HCT116 (cell line): ENCODE results near the gene CCR5AS.

Source experiments
- ATAC-seq: fragments of 200-7000 bp; cut with Tn5 transposase; 2 replicates; pipeline ENCODE4 v1.9.1; 2020; ENCODE audit warnings: mild to moderate bottlenecking, moderate library complexity
- BruUV-seq: library from RNA; stranded (reverse); fragments of 400-500 nt; replicated peaks from 2 replicates; lab custom pipeline; 2021; lab: Mats Ljungman, UMichigan
- CTCF ChIA-PET: fragments of 300-600 bp; sonication (Branson Sonifier 250); formaldehyde crosslinking; loops from one replicate; lab custom pipeline; 2021; ENCODE audit warnings: antibody characterized with exemption; lab: Charles Lee
- POLR2A ChIA-PET: fragments of 300-600, 350-600 bp; sonication (Branson Sonifier 250); formaldehyde crosslinking; loops from one replicate; lab custom pipeline; 2021; ENCODE audit warnings: antibody characterized with exemption; lab: Charles Lee
- RAD21 ChIA-PET, 2 experiments: fragments of 300-600 bp; sonication (Branson Sonifier 250); formaldehyde crosslinking; loops; one replicate each; lab custom pipeline; 2023; ENCODE audit warnings: low total read pairs in 2 of 2; ENCODE audit not compliant: uncharacterized antibody in 2 of 2, unreplicated experiment in 2 of 2, low non-redundant PET in 1 of 2; lab: Charles Lee
- DNase-seq: peaks from one replicate; pipeline ENCODE4 v3.0.0-alpha.2; 2010; ENCODE audit warnings: low read depth, low spot score
- H2AFZ ChIP-seq: fragments of 200-600 bp; shearing (Covaris generic), sonication (generic); 2 replicates; pipeline ENCODE4 v1.6.1; 2017; ENCODE audit warnings: low read depth, mixed run types, mixed read lengths, antibody characterized with exemption, low read length; ENCODE audit not compliant: poor library complexity, severe bottlenecking
- H3K27ac ChIP-seq: 2 replicates; pipeline ENCODE4 v1.5.1; 2012; ENCODE audit warnings: low read depth, low read length
- H3K27me3 ChIP-seq: fragments of 200-600 bp; sonication (generic); 2 replicates; pipeline ENCODE4 v1.6.1; 2016; ENCODE audit warnings: mixed run types, low read length, mixed read lengths; ENCODE audit not compliant: insufficient read depth
- H3K36me3 ChIP-seq, 2 experiments: fragments of 200-500 bp in 1 of 2; fragments of 200-600 bp in 1 of 2; sonication (Bioruptor generic) in 1 of 2; sonication (generic) in 1 of 2; 2 replicates each; pipeline versions ENCODE4 v1.5.1 to v1.6.1; 2014 to 2016; ENCODE audit warnings: low read length in 2 of 2, inconsistent platforms in 1 of 2, mixed read lengths in 1 of 2, mixed run types in 1 of 2; ENCODE audit not compliant: insufficient read depth in 2 of 2, control insufficient read depth in 1 of 2
- H3K4me1 ChIP-seq, 2 experiments: fragments of 200-600 bp in 1 of 2; sonication (generic) in 1 of 2; 2 replicates each; pipeline versions ENCODE4 v1.5.1 to v1.6.1; 2012 to 2017; ENCODE audit warnings: low read length in 2 of 2, inconsistent platforms in 1 of 2, mild to moderate bottlenecking in 1 of 2, mixed read lengths in 1 of 2, mixed run types in 1 of 2, moderate library complexity in 1 of 2; ENCODE audit not compliant: insufficient read depth in 2 of 2, control insufficient read depth in 1 of 2
- H3K4me2 ChIP-seq: fragments of 200-600 bp; sonication (generic); 2 replicates; pipeline ENCODE4 v1.6.1; 2017; ENCODE audit warnings: mixed run types, low read length, mixed read lengths
- H3K4me3 ChIP-seq, 2 experiments: fragments of 200-600 bp in 1 of 2; sonication (generic) in 1 of 2; replicated peaks in 1 of 2; 2 replicates each; pipeline ENCODE4 v1.5.1; 2011 to 2016; ENCODE audit warnings: low read length in 2 of 2, control low read depth in 1 of 2, low read depth in 1 of 2, mild to moderate bottlenecking in 1 of 2, mixed read lengths in 1 of 2, mixed run types in 1 of 2
- H3K79me2 ChIP-seq: fragments of 200-600 bp; sonication (generic); 2 replicates; pipeline ENCODE4 v1.6.1; 2017; ENCODE audit warnings: mild to moderate bottlenecking, mixed run types, low read length, moderate library complexity, mixed read lengths; ENCODE audit not compliant: insufficient read depth
- H3K9ac ChIP-seq: fragments of 200-600 bp; sonication (generic); 2 replicates; pipeline ENCODE4 v1.6.1; 2016; ENCODE audit warnings: low read length, mixed read lengths
- H3K9me2 ChIP-seq: fragments of 200-600 bp; sonication (generic), shearing (Covaris generic); 2 replicates; pipeline ENCODE4 v1.6.1; 2017; ENCODE audit warnings: mixed run types, mild to moderate bottlenecking, moderate library complexity; ENCODE audit not compliant: insufficient read depth
- H3K9me3 ChIP-seq, 2 experiments: fragments of 200-500 bp in 1 of 2; fragments of 200-600 bp in 1 of 2; sonication (Bioruptor generic) in 1 of 2; sonication (generic) in 1 of 2; 2 replicates each; pipeline ENCODE4 v1.6.1; 2014 to 2017; ENCODE audit warnings: low read length in 2 of 2, mixed read lengths in 2 of 2, inconsistent platforms in 1 of 2, low read depth in 1 of 2, mild to moderate bottlenecking in 1 of 2, mixed run types in 1 of 2, moderate library complexity in 1 of 2; ENCODE audit not compliant: control insufficient read depth in 1 of 2, insufficient read depth in 1 of 2
- H4K20me1 ChIP-seq: fragments of 200-600 bp; sonication (generic), shearing (Covaris generic); 2 replicates; pipeline ENCODE4 v1.6.1; 2017; ENCODE audit warnings: mixed run types, mild to moderate bottlenecking, moderate library complexity; ENCODE audit not compliant: insufficient read depth
- CBX3 ChIP-seq: IDR thresholded peaks from 2 replicates; pipeline ENCODE4 v1.6.1; 2012; ENCODE audit warnings: low read depth
- CEBPB ChIP-seq: IDR thresholded peaks from 2 replicates; pipeline ENCODE4 v1.6.1; 2012; ENCODE audit warnings: low read depth
- CTCF ChIP-seq, 3 experiments: fragments of 200-600 bp in 1 of 3; sonication (generic) in 1 of 3; IDR thresholded peaks in 2 of 3; conservative IDR thresholded peaks in 1 of 3; 2 replicates each; pipeline ENCODE4 v1.5.1; 2012 to 2017; ENCODE audit warnings: low read depth in 2 of 3, low read length in 2 of 3, antibody characterized with exemption in 1 of 3, borderline replicate concordance in 1 of 3, control low read depth in 1 of 3, mild to moderate bottlenecking in 1 of 3, mixed read lengths in 1 of 3, mixed run types in 1 of 3, moderate library complexity in 1 of 3; ENCODE audit not compliant: insufficient read depth in 1 of 3
- EGR1 ChIP-seq: IDR thresholded peaks from 2 replicates; pipeline ENCODE4 v1.6.1; 2012; ENCODE audit warnings: low read depth
- EZH2 ChIP-seq: fragments of 200-600 bp; sonication (generic); IDR thresholded peaks from 2 replicates; pipeline ENCODE4 v1.6.1; 2017; ENCODE audit warnings: antibody characterized with exemption, mixed run types
- EZH2phosphoT487 ChIP-seq: fragments of 200-600 bp; IDR thresholded peaks from 2 replicates; pipeline ENCODE4 v1.6.1; 2018; ENCODE audit warnings: antibody characterized with exemption, borderline replicate concordance
- FOSL1 ChIP-seq: IDR thresholded peaks from 2 replicates; pipeline ENCODE4 v1.6.1; 2012; ENCODE audit warnings: low read depth
- JUND ChIP-seq: IDR thresholded peaks from 2 replicates; pipeline ENCODE4 v1.6.1; 2012
- MAX ChIP-seq: IDR thresholded peaks from 2 replicates; pipeline ENCODE4 v1.6.1; 2012
- POLR2A ChIP-seq: IDR thresholded peaks from 2 replicates; pipeline ENCODE4 v1.7.0; 2011; ENCODE audit warnings: borderline replicate concordance; ENCODE audit not compliant: insufficient read depth, insufficient read length; ENCODE audit errors: extremely low read depth
- POLR2AphosphoS5 ChIP-seq: IDR thresholded peaks from 2 replicates; pipeline ENCODE4 v1.6.1; 2011; ENCODE audit warnings: mild to moderate bottlenecking, low read depth, low read length, moderate library complexity
- RAD21 ChIP-seq: IDR thresholded peaks from 2 replicates; pipeline ENCODE4 v1.6.1; 2012; ENCODE audit warnings: low read depth, mild to moderate bottlenecking
- SIN3A ChIP-seq: IDR thresholded peaks from 2 replicates; pipeline ENCODE4 v1.6.1; 2012; ENCODE audit warnings: low read depth
- SP1 ChIP-seq: IDR thresholded peaks from 2 replicates; pipeline ENCODE4 v1.6.1; 2012; ENCODE audit warnings: low read depth
- TCF7L2 ChIP-seq: IDR thresholded peaks from 2 replicates; pipeline ENCODE4 v1.7.0; 2011; ENCODE audit warnings: borderline replicate concordance, inconsistent platforms; ENCODE audit not compliant: insufficient read depth, insufficient read length; ENCODE audit errors: extremely low read depth
- YY1 ChIP-seq: IDR thresholded peaks from 2 replicates; pipeline ENCODE4 v1.6.1; 2011; ENCODE audit warnings: low read length, low read depth, moderate library complexity, mild to moderate bottlenecking; ENCODE audit not compliant: insufficient replicate concordance; ENCODE audit errors: extremely low read depth
- ZBTB33 ChIP-seq: IDR thresholded peaks from 2 replicates; pipeline ENCODE4 v1.6.1; 2011; ENCODE audit warnings: mild to moderate bottlenecking, low read length, moderate library complexity; ENCODE audit not compliant: insufficient replicate concordance; ENCODE audit errors: extremely low read depth
- ZFX ChIP-seq: fragments of 450-650 bp; IDR thresholded peaks from 2 replicates; pipeline ENCODE4 v1.6.1; 2017
- ZNF274 ChIP-seq: fragments of 200-500 bp; sonication (Bioruptor generic); IDR thresholded peaks from 2 replicates; pipeline ENCODE4 v1.6.1; 2014; ENCODE audit warnings: mild to moderate bottlenecking, low read depth, low read length, inconsistent platforms
- intact Hi-C: fragments of 100-400 bp; cut with micrococcal nuclease; formaldehyde crosslinking; loops from 2 replicates; pipeline ENCODE4 v1.10.0; 2022
- TF ChIP-seq, protein P1 (sequence below): IDR thresholded peaks from 2 replicates; pipeline ENCODE4 v1.6.1; 2012

CCR5AS gene

GRCh38 chr3:46395766-46396530 is 10.9 kb downstream of the CCR5AS start:
- no peak overlapping the region for H3K4me3 ChIP-seq
- POLR2A ChIA-PET = no interaction called here
- CTCF ChIA-PET = no interaction called here
- H3K27me3 ChIP-seq = no peaks in the 10 kb centered on the region
- H3K4me2 ChIP-seq = no peak overlapping the region
- H4K20me1 ChIP-seq = no peaks in the 10 kb centered on the region
- RAD21 ChIA-PET = no interaction called here
- no peaks in the 10 kb centered on the region for H3K79me2 ChIP-seq
- no peak for TF ChIP-seq FOSL1
- TF ChIP-seq MAX = no peak
- no peak for TF ChIP-seq JUND
- no peak for TF ChIP-seq POLR2AphosphoS5
- no peak for TF ChIP-seq POLR2A
- TF ChIP-seq SIN3A = no peak
- TF ChIP-seq CBX3 = no peak
- no peak for TF ChIP-seq EZH2
- TF ChIP-seq CTCF (IDR thresholded peaks at IDR 0.05 in 2 of 3, conservative IDR thresholded peaks at IDR 0.05 in 1 of 3; ENCODE audit: borderline replicate concordance in 1 of 3, insufficient read depth in 1 of 3, low read depth in 2 of 3, low read length in 2 of 3) = no peak
- TF ChIP-seq EGR1 = no peak
- no peak for TF ChIP-seq YY1
- no peak for TF ChIP-seq TCF7L2
- TF ChIP-seq RAD21 = no peak
- TF ChIP-seq, protein P1, sequence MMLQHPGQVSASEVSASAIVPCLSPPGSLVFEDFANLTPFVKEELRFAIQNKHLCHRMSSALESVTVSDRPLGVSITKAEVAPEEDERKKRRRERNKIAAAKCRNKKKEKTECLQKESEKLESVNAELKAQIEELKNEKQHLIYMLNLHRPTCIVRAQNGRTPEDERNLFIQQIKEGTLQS = no peak
- no peak for TF ChIP-seq ZFX
- no peak for TF ChIP-seq CEBPB
- TF ChIP-seq EZH2phosphoT487 = no peak
- no peak for TF ChIP-seq SP1
- no peak for TF ChIP-seq ZNF274
- no peak for TF ChIP-seq ZBTB33
- DNase-seq = no peak
- no peak for ATAC-seq
- H3K9me2 ChIP-seq = no peaks in the 10 kb centered on the region
- intact Hi-C loops = no loop called here
- H3K4me1 ChIP-seq = no peaks in the 10 kb centered on the region
- H3K27ac ChIP-seq = no peak overlapping the region
- H3K9me3 ChIP-seq = no peaks in the 10 kb centered on the region
- H2AFZ ChIP-seq = no peak overlapping the region
- BruUV-seq = no TSS peak
- H3K36me3 ChIP-seq = no peaks in the 10 kb centered on the region
- no peak overlapping the region for H3K9ac ChIP-seq
